Immature natural killer cell (primary cell): ENCODE results near the gene MNT. TPM values are rescaled to one million over a fixed set of nuclear protein-coding genes. Genes with fewer than 3 reads are reported as not detected.

Experiments used
- DNase-seq, 3 donors: peaks; one replicate each; pipeline ENCODE4 v3.0.0; 2022; ENCODE audit warnings: mixed read lengths in 1 of 3
- H3K27ac Mint-ChIP-seq, 6 donors: one replicate each; pipeline ENCODE4 v1.8.0; 2020; ENCODE audit warnings: mixed read lengths in 6 of 6, mild to moderate bottlenecking in 5 of 6, inconsistent platforms in 4 of 6, moderate library complexity in 3 of 6
- H3K27me3 Mint-ChIP-seq, 3 donors: one replicate each; pipeline ENCODE4 v1.8.0; 2020 to 2021; ENCODE audit warnings: low read depth in 3 of 3, mild to moderate bottlenecking in 3 of 3, mixed read lengths in 3 of 3, moderate library complexity in 3 of 3, inconsistent platforms in 1 of 3
- H3K36me3 Mint-ChIP-seq, 3 donors: one replicate each; pipeline ENCODE4 v1.8.0; 2020; ENCODE audit warnings: mixed read lengths in 3 of 3, inconsistent platforms in 2 of 3, mild to moderate bottlenecking in 2 of 3
- H3K4me1 Mint-ChIP-seq, 2 donors: one replicate each; pipeline ENCODE4 v1.8.0; 2020; ENCODE audit warnings: inconsistent platforms in 2 of 2, mild to moderate bottlenecking in 2 of 2, mixed read lengths in 2 of 2, moderate library complexity in 1 of 2
- H3K4me3 Mint-ChIP-seq, 5 donors: one replicate each; pipeline ENCODE4 v1.8.0; 2020; ENCODE audit warnings: mild to moderate bottlenecking in 5 of 5, mixed read lengths in 5 of 5, inconsistent platforms in 3 of 5, moderate library complexity in 3 of 5
- H3K9me3 Mint-ChIP-seq, 6 donors: one replicate each; pipeline ENCODE4 v1.8.0; 2020; ENCODE audit warnings: mild to moderate bottlenecking in 6 of 6, mixed read lengths in 6 of 6, inconsistent platforms in 4 of 6, moderate library complexity in 3 of 6
- polyA plus RNA-seq, 3 donors: library from polyadenylated mRNA; unstranded; fragments of 300-500 nt; fragmentation: Illumina TruSeq; gene quantifications; one replicate each; pipeline ENCODE4 v1.2.3, GENCODE V29; 2021

MNT gene
- polyA plus RNA-seq, 3 donors from 2014 or later, result 0.10 to 1.1 (median 0.64) TPM

GRCh38 chr17:2406903-2407790 lies 6.3 kb upstream of the MNT start:
- Mint-ChIP-seq H3K9me3 (no peaks in the 10 kb centered on the region), H3K27me3 (peaks cover 1 to 3% (median 2%) of the 10 kb centered on the region in 3 donors), H3K4me3 (no peak overlapping the region), H3K4me1 (peaks cover 6 to 7% of the 10 kb centered on the region in 2 donors), H3K27ac (peak overlapping the region in 3 of 6 donors; percentile 11 to 25 (median 19)), H3K36me3 (peaks cover 0 to 6% (median 6%) of the 10 kb centered on the region in 3 donors)
- no peak for DNase-seq

DNA sequence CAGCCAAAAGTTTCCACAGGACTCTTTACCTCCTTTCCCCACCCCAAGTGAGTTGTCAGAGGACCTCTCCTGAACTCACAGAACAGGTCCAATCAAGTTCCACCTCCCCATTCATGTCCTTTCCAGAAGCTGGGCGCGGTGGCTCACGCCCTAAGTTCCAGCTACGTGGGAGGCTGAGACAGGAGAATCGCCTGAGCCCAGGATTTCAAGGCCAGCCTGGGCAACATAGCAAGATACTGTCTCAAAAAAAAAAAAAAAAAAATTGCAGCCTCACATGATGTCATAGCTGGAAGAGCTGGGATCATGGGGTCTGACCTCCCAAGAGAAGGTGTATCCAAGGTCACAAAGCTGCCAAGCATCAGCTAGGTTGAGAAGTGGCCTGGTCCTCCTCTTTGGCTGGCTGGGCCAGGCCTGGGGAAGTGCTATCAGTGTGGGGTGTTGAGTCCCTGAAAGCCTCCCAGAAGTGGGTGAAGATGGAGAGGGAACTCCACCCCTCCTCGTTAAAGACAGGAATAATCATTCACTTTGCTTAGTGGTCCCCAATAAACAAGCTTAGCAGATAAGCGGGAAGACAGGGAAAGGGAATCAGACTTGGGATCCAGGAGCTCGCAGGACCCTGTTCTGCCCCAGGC lies 5.5 kb upstream of the MNT start:
- no peaks in the 10 kb centered on the region for H3K9me3 Mint-ChIP-seq
- H3K4me3 Mint-ChIP-seq, result no peak overlapping the region
- H3K4me1 Mint-ChIP-seq, result peaks cover 7 to 9% of the 10 kb centered on the region in 2 donors
- H3K27ac Mint-ChIP-seq, result peak overlapping the region in 2 of 6 donors; percentile 11 to 25
- H3K36me3 Mint-ChIP-seq, result peaks cover 0 to 6% (median 6%) of the 10 kb centered on the region in 3 donors
- no peak for DNase-seq
- H3K27me3 Mint-ChIP-seq, result peaks cover 6 to 7% (median 7%) of the 10 kb centered on the region in 3 donors

DNA sequence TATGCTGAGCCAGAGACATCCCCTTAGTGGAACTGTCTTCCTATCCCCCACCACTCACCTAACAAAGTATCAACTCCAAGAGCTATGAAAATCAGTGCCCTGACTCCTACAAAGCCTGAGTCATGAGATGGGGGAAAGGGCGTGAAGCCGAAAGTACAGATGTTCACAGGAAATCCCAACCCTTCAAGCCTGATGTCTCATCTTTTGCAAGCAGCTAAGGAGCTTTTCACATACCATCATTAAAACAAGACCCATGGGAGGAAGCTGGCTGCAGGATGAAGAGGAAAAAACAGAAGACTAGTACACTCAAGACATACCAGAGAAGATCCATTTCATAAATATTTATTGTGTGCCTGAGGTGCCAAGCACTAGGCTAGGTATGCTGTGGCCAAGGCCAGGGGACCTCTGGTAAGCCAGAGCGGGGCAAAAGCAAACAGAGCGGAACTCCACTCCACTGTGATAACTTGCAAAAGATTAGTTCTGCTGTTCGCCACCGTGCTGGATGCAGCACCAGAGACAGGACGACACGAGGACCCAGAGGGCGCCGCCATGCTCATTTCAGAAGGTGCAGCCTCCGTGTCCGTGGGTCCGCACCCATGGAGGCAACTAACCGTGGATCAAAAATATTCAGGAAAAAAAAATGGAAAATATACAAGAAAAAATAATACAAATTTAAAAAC lies 4.5 kb upstream of the MNT start:
- Mint-ChIP-seq H3K27me3 (peaks cover 7 to 14% (median 9%) of the 10 kb centered on the region in 3 donors), H3K4me3 (peak overlapping the region in 1 of 5 donors; percentile 29), H3K9me3 (no peaks in the 10 kb centered on the region), H3K27ac (peak overlapping the region in 1 of 6 donors; percentile 14), H3K4me1 (peaks cover 7 to 9% of the 10 kb centered on the region in 2 donors), H3K36me3 (no peaks in the 10 kb centered on the region)
- no peak for DNase-seq

GRCh38 chr17:2403044-2403443 lies 2.2 kb upstream of the MNT start:
- no peak for DNase-seq
- Mint-ChIP-seq H3K36me3 (no peaks in the 10 kb centered on the region), H3K9me3 (no peaks in the 10 kb centered on the region), H3K4me3 (peak overlapping the region in 4 of 5 donors; percentile 81 to 86 (median 84)), H3K27ac (peak overlapping the region; percentile 61 to 99 (median 91)), H3K27me3 (peaks cover 15 to 25% (median 17%) of the 10 kb centered on the region in 3 donors), H3K4me1 (peaks cover 21 to 24% of the 10 kb centered on the region in 2 donors)

- peaks cover 25 to 28% of the 10 kb centered on the region in 2 donors for H3K4me1 Mint-ChIP-seq
Measured at GRCh38 chr17:2402544-2402943, 1.7 kb upstream of the MNT start.

DNA sequence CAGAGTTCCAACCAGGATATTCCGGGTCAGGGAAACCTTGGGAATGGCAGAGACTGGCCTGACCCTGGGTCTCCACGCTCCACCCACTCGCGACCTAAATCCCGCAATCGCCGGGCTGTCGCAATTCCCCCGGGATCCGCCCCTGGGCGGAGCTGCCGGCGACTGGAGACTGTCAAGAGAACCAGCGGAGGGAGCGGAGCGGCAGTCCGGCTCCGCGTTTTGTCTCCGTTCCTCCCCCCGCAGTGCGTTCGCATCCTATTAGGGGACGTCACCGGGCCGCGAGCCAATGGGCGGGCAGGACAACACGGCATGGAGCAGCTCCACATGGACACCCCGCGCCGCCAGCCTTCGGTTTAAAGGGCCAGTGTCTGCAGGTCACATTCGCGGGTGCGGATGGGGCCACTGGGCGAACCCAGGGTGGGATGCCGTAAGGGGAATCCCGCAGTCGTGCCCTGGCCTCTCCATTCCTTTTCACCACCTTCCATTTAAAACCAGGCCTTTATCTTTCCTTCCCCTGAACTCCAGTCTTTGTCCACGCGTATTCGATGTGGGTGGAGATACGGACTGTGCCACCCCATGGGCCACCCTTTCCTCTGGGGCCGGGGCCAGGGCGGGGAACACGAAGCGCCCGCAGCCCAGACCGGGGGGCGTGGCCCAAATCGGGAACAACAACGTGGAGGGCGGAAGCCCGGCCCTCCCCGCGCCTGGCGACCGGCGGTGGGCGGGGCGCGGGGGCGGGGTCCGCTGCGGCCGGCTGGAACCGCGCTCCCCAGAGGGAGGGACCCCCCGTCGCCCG lies 764 bp upstream of the MNT start:
- Mint-ChIP-seq H3K36me3 (no peaks in the 10 kb centered on the region), H3K4me1 (peaks cover 31 to 33% of the 10 kb centered on the region in 2 donors), H3K9me3 (no peaks in the 10 kb centered on the region), H3K27ac (peak overlapping the region; percentile 94 to 100 (median 98)), H3K4me3 (peak overlapping the region; percentile 92 to 99 (median 99)), H3K27me3 (peaks cover 16 to 27% (median 17%) of the 10 kb centered on the region in 3 donors)
- peak; percentile 100 for DNase-seq

More at GRCh38 chr17:2402544-2402943, 1.7 kb upstream of the MNT start:
- peaks cover 15 to 27% (median 17%) of the 10 kb centered on the region in 3 donors for H3K27me3 Mint-ChIP-seq
- H3K36me3 Mint-ChIP-seq, result no peaks in the 10 kb centered on the region
- no peak for DNase-seq
- H3K9me3 Mint-ChIP-seq, result no peaks in the 10 kb centered on the region
- peak overlapping the region; percentile 81 to 88 (median 85) for H3K4me3 Mint-ChIP-seq
- peak overlapping the region; percentile 87 to 99 (median 91) for H3K27ac Mint-ChIP-seq

- Mint-ChIP-seq H3K4me1 (peaks cover 37 to 38% of the 10 kb centered on the region in 2 donors), H3K27ac (peak overlapping the region; percentile 96 to 100 (median 98)), H3K27me3 (peaks cover 16 to 27% (median 19%) of the 10 kb centered on the region in 3 donors), H3K9me3 (no peaks in the 10 kb centered on the region), H3K36me3 (no peaks in the 10 kb centered on the region), H3K4me3 (peak overlapping the region; percentile 92 to 99 (median 99))
- DNase-seq, result peak; percentile 56 to 61 (median 59)
Measured at GRCh38 chr17:2400474-2400866, 390 bp downstream of the MNT start.

GRCh38 chr17:2399572-2400473 lies 1.0 kb downstream of the MNT start:
- H3K27me3 Mint-ChIP-seq, result peaks cover 19 to 27% (median 20%) of the 10 kb centered on the region in 3 donors
- H3K27ac Mint-ChIP-seq, result peak overlapping the region; percentile 96 to 100 (median 100)
- peak; percentile 92 to 96 (median 94) for DNase-seq
- peaks cover 37 to 41% of the 10 kb centered on the region in 2 donors for H3K4me1 Mint-ChIP-seq
- no peaks in the 10 kb centered on the region for H3K9me3 Mint-ChIP-seq
- peak overlapping the region; percentile 92 to 99 (median 99) for H3K4me3 Mint-ChIP-seq
- no peaks in the 10 kb centered on the region for H3K36me3 Mint-ChIP-seq

GRCh38 chr17:2398655-2399571 lies 1.9 kb downstream of the MNT start:
- peak; percentile 46 to 63 (median 60) for DNase-seq
- peaks cover 25 to 34% (median 26%) of the 10 kb centered on the region in 3 donors for H3K27me3 Mint-ChIP-seq
- H3K4me3 Mint-ChIP-seq, result peak overlapping the region; percentile 84 to 99 (median 92)
- peaks cover 37 to 43% of the 10 kb centered on the region in 2 donors for H3K4me1 Mint-ChIP-seq
- H3K27ac Mint-ChIP-seq, result peak overlapping the region; percentile 80 to 99 (median 93)
- H3K36me3 Mint-ChIP-seq, result no peaks in the 10 kb centered on the region
- no peaks in the 10 kb centered on the region for H3K9me3 Mint-ChIP-seq

DNA sequence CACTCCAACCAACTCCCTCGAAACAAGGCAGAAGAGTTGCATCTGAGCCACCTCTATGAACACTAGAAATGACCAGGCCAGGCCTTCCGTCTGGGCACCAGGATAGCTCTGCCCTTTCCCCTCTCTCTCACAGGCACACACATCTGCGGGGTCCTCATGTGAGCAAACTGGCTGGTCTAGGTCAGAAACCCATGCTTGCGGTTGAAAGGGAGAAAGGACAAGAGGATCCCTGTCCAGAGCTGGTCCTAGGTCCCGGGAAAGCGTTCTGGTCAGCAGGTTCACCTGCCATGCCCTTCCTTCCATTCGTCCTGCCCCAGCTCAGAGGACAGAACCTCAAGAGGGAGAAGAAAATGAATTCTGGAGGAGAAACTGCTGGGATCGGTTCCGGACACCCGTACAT lies 2.7 kb downstream of the MNT start:
- H3K27ac Mint-ChIP-seq, result peak overlapping the region; percentile 40 to 99 (median 84)
- H3K9me3 Mint-ChIP-seq, result no peaks in the 10 kb centered on the region
- H3K27me3 Mint-ChIP-seq, result peaks cover 28 to 38% (median 29%) of the 10 kb centered on the region in 3 donors
- peaks cover 37 to 43% of the 10 kb centered on the region in 2 donors for H3K4me1 Mint-ChIP-seq
- H3K36me3 Mint-ChIP-seq, result no peaks in the 10 kb centered on the region
- peak overlapping the region; percentile 55 to 99 (median 66) for H3K4me3 Mint-ChIP-seq
- no peak for DNase-seq
